Nucleus accumbens (tissue), 56 donors: ENCODE measurements around the gene HSPG2.

Source experiments
- DNase-seq, 56 donors: peaks; one replicate each; lab custom pipeline; 2025; lab: John Stamatoyannopoulos, UW

The HSPG2 gene

DNA sequence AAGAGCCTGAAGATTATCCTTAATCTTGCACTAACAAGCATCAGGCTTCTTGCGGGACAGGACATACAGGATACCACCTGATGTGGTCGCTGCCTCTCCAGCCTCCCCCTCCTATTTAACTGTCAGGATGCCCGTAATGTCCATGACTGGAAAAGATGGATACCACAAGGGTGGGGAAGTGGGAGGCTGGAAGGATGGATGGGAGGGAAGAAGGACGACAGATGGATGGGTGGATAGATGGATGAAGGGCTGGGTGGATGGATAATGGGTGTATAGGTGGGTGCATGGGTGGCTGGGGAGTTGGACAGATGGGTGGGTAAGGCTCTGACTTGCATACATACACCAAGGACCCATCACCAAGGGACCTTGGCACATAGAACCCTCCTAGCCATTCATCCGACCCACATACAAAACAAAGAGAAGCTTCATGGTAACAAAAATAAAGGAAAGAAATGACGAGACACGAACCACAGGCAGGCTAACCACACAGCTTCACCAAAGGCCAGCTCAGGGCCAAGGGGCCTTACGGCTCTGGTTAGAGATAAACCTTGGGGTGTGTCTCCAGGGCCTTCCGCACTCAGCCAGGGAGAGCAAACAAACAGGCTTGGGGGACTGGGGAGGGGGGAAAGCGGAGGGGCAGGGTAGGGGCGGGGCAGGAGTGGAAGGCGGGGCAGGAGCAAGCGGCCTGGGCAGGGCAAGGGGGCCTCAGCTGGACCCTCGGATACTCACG is 50.5 kb downstream of the HSPG2 start:
- no peak for DNase-seq

- no peak for DNase-seq
Observed at GRCh38 chr1:21885236-21886037, 51.7 kb downstream of the HSPG2 start.

GRCh38 chr1:21884456-21885235 is 52.5 kb downstream of the HSPG2 start:
- DNase-seq, result no peak

DNA sequence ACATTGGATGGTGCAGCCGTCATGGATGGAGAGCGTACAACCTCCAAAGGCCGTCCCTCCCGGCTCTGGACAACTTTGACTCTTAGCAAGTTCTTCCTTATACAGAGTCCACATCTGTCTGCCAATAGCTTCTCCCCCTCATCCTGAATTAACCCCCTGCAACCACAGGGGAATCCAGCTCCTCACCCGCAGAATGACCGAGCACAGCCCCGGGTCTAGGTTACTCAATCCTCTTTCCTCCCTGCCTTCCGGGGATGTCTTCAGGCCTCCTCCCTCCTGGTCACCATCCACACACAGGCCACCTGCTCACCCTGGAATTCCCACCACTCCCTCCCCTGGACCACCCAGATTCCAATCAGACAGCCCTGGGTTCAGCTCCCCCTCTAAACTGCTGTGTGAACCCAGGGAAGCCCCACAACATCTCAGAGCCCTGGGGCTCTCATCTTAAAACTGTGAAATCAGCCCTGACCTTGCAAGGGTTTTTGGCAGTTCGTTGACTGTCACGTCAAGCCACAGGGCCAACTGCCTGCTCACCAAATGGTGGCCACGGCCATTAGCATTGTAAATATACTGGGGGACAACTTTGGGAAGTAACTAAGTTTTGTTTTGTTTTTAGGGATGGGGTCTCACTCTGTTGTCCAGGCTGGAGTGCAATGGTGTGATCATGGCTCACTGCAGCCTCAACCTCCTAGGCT is 54.2 kb downstream of the HSPG2 start:
- no peak for DNase-seq

DNA sequence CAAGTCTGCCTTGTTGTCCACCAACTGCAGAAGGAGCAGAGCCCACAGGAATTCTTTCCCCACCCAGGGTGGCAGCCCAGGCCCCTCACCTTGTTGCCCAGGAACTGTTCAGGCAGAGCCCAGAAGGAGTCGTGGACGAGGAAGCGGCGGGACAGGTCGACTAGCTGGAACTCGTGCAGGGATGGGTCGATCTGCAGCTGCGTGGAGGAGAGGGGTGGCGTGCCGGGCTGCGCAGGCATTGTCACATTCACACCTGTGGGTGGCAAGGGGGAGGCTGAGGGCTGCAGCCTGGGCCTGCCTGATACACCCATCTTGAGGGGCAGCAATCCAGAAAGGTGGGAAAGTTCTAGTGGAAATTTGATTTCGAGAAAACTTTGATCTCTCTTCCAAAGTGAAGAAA is 55.9 kb downstream of the HSPG2 start:
- DNase-seq, result no peak

GRCh38 chr1:21880619-21880970 is 56.5 kb downstream of the HSPG2 start:
- DNase-seq, result no peak

DNA sequence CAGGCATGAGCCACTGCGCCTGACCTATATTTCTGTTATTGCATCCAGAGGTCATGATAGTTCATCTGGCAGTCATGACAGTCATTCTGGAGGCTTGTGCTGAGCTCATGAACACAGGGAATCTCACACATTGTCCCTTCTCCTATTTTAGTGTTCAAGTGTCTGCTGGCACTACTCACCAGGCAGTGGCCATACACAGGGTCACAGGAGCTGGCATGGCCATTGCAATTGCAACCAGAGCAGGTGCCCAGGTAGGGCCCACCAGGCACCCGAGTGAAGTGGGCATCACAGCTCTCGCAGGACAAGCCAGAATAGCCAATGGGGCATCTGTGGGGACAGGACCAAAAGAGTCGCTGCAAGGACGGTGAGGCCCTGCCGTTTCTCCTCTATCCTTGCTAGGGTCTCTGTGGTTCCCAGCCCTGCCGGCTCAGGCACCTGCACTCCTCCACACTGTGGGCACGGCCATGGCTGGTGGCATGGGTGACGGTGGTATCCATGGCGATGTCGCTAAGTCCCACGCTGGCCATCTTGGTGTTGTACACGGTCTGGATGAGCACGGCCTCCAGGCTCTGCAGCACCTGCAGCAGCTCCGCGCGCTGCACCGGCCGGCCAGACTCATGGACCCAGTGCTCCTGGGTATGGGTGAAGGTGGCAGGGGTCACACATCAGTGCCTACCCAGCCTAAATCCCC is 57.0 kb downstream of the HSPG2 start:
- DNase-seq, result no peak

GRCh38 chr1:21878840-21879478 is 58.2 kb downstream of the HSPG2 start:
- DNase-seq, result no peak

- DNase-seq, result no peak
Observed at GRCh38 chr1:21878009-21878773, 58.9 kb downstream of the HSPG2 start.

DNA sequence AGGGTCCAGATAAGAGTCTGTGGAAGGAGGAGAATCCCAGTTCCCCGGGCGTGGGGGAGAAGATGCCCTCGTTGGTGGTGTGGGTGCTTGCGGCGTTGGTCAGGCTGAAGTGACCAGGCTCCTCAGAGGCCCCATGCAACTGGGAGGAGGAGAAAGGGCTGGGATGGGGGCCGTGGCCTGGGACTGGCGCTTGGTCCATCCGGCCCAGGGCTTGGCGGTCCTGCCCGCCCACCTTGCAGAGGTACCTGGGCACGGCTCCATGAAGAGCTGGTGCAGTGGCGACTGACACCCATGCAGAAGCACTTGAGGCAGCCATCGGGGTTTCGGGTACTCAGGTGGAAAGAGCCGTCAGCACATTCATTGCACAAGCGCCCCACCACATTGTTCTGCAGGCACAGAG is 60.8 kb downstream of the HSPG2 start:
- DNase-seq, result no peak

GRCh38 chr1:21875621-21876063 is 61.5 kb downstream of the HSPG2 start:
- no peak for DNase-seq

DNA sequence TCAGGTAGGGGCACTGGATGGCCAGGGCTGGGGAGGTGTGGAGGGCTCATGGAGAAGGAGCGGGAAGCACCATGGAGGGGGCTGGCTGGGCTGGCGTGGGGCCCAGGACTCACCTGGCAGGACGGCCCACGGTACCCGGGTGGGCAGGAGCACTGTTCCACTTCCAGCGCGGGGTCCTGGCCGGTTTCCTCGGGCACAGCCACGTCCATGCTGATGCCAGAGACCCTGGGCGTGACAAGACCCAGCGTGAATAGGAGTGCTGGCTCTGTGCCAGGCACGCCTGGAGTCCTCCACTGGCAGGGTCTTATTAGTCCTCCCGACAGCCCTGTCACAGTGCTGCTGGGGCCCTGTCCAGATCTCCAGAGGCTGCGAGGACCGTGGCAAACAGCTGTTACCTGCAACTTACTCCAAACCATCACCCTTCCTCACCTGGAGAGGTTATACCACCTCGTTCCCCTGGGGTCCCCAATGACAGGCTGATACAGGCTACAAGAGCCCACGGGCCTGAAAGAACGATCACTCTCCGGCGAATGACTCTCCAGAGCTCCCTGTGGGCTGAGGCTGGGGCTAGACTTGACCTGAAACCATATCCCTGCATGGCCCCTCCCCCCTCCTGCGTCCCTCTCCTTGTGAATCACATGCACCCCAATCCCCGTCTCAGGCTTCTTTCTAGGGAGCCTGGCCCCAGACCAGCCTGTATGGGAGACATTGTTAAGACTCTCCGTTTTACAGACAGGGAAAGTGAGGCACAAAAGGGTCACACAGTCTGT is 62.1 kb downstream of the HSPG2 start:
- DNase-seq, result no peak

DNA sequence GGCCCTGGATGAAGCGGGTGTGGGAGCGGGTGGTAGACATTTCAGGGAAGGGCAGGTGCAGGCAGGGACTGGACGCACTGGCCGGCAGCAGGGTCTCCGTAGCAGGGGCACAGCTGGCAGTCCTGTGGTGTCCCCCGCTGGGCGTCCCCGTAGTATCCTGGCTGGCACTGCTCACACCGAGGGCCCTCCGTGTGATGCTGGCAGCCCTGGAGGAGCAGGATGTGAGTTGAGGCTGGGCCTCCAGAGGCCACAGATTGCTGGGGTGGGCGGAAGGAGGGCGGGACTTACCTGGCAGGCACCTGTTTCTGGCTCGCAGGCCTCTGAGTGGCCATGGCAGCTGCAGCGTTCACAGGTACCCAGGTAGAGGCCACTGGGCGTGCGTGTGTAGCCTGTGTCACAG is 62.8 kb downstream of the HSPG2 start:
- no peak for DNase-seq

- no peak for DNase-seq
Observed at GRCh38 chr1:21873761-21874160, 63.3 kb downstream of the HSPG2 start.

GRCh38 chr1:21873174-21873573 is 63.9 kb downstream of the HSPG2 start:
- DNase-seq, result no peak

GRCh38 chr1:21872445-21873079 is 64.5 kb downstream of the HSPG2 start:
- no peak for DNase-seq

DNA sequence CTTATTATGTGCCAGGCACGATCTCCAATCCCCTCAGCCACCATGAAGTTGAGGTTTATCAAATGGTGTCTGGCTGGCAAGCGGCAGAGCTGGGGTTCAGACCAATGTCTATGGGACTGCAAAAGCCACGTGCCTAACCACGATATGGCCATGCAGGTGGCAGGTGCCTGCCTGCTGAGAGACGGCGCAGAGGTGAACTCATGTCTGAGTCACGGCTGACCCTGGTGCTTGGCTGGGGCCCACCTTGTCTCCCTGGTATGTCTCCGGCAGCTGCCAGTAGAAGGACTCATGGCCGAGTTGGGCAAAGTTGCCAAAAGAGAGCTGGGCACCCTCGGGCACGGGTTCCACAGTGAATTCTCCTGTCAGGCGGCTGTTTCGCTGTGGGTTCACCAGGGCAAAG is 65.2 kb downstream of the HSPG2 start:
- no peak for DNase-seq

DNA sequence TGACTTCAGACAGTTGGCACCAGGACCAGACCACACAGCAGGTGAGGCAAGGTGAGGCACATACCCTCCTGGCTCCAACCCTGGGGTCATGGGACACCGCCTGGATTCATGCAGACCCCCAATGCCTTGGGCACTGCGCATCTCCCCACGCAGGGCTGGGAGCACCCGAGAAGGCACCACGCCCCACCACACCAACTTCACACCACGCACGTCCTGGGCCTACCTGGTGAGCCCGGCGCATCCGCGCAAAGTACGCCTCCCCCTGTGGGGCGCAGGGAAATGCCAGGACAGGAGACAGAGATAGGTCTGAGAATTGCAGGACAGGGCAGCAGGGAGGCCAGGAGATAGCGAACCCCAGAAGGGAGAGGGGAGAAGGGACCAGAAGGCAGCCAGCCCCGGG is 66.5 kb downstream of the HSPG2 start:
- no peak for DNase-seq
